Activated T-helper 1 cell treated with anti-CD3 and anti-CD28 coated beads, Interleukin-2, amount 50 U/mL, for 16 hours (primary cell): ENCODE measurements around the gene MIDN.

Experiments
- DNase-seq, 2 donors: peaks; one replicate each; pipeline ENCODE4 v3.0.0-alpha.2; 2020; ENCODE audit warnings: low read depth in 1 of 2, low spot score in 1 of 2

MIDN gene

DNA sequence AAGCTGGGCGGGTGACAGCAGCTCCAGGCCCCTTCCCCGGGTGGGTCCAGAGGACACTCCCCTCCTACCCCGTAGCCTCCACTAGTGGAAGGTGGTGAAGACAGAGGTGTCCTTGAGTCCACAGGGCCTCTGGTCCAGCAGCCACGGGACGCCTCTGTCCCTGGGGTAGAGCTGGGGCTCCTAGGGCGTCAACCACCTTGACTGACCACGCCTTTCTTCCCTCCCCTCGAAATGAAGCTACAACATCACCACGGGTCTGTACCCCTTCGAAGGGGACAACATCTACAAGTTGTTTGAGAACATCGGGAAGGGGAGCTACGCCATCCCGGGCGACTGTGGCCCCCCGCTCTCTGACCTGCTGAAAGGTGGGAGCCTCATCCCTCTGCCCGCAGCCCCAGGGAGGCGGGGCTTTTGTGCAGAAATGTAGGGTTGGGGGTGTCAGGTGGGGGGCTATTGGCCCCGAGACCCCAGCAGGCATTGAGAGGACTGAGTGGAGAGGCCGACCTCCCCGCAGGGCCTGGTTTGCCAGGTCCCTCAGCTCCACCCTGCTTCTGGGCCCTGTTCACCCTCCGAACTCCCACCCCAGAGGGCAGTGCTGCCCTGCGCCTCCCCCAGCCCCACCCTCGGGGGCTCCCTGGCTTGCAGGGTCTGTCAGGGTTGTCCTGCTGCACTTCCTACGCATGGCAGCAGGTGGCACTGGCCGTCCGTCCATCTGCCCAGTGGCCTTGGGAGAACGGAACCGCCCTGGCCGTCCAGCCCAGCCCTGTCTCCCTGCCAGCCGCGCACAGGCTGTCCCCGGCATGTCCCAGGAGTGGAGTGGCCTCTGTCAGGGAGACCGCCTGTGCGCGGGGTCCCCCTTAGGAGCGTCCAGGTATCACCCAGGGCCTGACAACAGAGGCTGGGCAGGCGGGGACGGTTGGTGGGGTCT lies 27.1 kb upstream of the MIDN start:
- DNase-seq: no peak

DNA sequence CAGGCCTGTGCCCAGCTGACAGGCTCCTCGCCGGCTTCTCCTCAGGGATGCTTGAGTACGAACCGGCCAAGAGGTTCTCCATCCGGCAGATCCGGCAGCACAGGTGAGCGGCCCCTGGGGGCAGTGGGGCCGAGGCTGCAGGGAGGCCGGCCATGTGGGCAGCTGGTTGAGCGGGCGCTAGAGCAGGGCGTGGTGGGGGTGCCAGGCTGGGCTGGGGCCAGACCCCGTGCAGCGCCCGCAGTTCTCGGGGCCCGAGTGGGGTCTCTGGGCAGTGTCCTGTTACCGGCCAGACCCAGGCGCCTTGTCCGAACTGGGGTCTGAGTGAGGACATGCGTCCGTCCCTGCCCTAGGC lies 26.5 kb upstream of the MIDN start:
- DNase-seq: no peak

DNA sequence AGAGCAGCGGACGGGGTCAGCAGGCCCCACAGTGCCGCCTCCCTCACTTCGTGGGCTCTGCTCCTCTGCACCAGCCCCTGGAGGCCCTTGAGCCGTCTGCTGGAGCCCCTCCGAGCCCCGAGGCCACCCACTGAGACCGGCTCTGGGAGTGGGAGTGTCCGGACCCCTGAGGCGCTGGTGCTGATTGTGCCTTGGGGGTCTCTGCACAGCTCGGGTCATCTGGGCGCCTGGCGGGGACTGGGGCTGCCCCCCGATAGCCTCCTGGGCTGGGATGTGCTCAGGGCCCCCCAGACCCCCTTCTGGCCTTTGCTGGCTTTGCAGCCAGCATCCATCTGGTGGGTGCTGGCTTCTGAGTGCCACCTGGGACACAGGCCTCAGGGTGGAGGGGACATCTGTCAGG lies 26.0 kb upstream of the MIDN start:
- no peak for DNase-seq

DNA sequence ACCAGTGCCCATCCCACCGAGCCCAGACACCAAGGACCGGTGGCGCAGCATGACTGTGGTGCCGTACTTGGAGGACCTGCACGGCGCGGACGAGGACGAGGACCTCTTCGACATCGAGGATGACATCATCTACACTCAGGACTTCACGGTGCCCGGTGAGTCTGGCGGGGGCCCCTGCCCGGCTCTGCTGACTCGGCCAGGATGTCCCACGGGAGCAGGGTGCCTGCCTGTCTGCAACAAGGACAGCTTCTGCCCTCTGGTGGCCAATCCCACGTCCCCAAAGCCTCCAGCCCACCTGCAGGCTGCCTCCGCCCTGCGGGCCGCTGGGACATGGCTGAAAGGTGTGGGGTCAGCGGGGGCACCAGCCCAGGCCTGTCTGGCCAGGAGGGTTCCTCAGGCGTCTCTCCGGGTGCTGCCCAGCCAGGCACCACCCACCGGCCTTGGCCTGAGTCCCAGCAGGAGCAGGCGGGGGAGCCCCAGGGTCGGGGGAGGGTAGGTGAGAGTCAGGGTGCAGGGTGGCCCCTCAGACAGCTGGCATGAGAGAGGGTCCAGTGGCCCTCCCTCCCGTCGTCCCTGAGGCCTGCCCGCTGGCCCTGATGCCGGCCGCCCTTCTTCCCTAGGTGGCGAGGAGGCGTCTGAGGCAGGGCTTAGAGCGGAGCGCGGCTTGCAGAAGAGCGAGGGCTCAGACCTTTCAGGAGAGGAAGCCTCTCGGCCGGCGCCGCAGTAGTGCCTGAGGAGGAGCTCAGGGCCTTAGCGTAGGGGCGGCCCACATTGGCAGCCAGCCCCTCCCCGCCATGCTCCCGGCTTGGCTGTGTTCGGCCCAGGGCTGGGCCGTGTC lies 25.1 kb upstream of the MIDN start:
- no peak for DNase-seq

DNA sequence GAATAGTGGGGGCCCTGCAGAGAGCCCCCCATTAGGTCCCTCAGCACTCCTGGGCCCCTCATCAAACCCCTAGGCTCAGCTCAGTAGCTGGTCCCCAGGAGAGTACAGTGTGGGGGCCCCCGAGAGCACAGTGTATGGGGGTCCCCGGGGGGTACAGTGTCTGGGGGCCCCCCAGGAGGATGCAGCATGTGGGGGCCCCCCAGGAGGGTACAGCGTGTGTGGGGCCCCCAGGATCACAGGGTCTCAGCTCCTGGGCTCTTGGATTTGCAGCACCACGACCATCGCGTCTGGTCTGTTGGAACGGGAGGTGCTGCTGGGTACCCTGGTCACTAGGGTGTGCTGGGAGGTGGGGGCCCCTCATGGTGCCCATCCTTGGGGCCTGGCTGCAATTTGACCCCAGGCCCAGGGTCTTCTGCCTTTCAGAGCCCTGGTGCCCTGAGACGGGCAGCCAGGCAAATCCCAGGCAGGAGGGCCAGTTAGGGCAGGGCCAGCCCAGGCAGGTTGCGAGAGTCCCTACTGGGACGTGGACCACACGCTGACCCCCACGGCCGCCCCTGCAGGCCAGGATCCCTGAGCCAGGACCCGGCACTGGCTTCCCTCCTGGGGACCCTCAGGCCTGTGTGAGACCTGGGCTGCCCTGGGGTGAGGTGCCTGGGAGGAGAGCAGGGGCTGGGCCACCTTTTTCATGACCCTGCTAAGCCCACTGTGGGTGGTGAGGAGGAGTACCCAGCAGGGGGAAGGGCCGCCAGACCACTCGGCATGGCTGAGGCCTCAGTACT lies 24.1 kb upstream of the MIDN start:
- DNase-seq: no peak

DNA sequence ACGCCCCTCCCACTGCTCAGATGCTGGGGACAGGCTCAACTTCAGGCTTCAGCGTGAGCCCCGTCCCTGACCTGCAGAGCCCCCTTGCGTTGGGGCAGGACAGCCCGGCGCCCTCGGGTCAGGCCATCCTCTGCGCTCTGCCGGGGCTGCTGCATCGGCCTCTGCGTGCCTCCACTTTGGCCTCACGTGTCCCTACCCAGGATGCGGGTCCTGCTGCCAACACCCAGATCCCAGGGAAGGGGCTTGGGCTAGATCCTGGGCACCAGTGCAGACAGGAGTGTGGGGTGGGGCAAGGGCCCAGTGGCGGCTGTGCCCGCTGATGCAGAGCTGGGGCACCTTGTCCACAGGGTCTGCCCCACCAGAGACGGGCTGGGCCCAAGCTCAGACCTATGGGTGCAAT lies 23.5 kb upstream of the MIDN start:
- no peak for DNase-seq

DNA sequence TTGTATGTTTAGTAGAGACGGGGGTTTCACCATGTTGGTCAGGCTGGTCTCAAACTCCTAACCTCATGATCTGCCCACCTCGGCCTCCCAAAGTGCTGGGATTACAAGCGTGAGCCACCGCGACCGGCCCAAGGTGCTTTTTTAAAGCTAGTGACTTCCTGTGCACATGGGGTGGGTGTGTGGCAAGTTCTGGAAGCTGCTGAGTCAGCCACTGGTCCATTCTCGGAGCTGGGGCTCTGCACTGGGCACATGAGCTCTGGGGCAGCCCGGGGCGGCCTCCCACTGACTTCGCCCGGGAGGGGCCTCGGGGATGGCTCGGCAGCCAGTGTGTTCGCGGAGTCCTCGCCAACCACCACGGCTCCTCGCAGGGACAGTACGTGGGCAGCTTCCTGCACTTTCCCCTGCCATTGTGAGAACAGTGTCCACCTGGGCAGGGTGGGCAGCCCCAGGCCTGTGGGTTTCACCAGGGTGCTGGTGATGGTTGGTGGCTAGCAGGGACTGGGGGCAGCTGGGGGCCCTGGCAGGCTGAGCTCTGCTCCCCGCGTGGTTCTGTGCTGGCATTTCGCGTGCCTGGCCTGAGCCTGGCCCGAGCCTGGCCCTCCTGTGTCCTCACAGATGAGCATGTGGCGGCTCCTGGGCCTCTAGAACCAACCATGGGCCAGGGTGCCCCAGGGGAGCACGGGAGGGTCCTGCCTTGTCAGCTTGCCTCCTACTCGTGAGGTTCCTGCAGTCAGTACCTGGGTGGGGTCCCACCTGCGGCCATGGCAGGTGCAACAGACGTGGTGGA lies 22.8 kb upstream of the MIDN start:
- no peak for DNase-seq

DNA sequence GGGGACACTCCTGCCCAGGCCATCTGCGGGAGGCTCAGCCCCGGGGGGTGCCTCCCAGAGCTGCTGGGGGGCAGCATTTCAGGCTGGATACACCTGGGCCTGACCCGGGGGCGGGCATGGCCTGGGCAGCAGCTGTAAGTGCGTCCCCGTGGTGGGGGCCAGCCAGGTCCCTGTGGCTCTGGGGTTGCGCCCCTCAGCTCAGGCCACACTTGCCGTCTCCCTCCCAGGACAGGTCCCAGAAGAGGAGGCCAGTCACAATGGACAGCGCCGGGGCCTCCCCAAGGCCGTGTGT lies 22.2 kb upstream of the MIDN start:
- DNase-seq: no peak

DNA sequence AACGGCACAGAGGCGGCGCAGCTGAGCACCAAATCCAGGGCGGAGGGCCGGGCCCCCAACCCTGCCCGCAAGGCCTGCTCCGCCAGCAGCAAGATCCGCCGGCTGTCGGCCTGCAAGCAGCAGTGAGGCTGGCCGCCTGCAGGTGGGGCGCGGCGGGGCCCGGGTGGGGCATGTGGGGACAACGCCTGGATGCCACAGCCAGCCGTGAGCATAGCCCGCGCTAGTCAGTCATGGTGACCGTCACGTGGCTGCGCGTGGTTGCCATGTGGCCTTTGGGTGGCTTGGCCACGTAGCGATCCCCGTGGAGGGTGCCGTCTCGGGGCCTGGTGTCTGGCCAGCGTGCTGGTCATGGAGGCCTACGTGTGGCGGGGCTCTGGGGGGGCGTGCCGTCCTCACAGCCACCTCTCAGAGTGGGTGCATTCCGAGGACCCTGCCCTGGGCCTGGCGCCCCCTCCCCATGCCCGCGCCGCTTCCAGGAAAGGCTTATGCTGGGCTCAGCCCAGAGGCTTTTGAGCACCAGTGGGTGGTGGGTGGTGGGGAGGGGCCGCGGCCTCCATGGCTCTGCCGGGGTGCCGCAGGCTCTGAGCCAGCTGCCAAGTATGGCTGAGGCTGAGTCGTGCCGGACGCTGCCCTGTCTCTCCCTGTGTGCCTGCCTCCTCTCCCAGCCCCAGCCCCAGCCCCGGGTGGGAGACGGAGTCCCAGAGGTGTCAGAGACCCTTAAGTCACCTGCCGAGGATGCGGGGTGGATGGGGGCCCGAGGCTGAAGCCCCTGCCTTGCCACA lies 21.7 kb upstream of the MIDN start:
- DNase-seq: no peak

DNA sequence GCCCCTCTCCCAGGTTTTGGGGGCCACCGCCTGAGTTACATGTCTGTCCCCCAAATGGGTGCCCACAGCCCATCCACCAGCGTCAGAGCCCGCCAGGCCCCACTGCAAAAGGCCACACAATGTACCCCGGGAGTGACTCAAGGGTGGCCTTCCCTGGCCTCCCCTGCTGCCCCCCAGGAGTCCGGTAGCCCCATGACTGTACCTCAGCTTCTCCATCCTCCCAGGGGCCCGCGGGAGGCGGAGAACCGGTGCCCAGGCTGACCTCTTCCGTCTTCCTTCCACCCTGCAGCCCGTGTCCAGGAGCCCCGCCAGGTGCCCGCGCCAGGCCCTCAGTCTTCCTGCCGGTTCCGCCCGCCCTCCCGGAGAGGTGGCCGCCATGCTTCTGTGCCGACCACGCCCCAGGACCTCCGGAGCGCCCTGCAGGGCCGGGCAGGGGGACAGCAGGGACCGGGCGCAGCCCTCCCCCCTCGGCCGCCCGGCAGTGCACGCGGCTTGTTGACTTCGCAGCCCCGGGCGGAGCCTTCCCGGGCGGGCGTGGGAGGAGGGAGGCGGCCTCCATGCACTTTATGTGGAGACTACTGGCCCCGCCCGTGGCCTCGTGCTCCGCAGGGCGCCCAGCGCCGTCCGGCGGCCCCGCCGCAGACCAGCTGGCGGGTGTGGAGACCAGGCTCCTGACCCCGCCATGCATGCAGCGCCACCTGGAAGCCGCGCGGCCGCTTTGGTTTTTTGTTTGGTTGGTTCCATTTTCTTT lies 20.9 kb upstream of the MIDN start:
- no peak for DNase-seq

DNA sequence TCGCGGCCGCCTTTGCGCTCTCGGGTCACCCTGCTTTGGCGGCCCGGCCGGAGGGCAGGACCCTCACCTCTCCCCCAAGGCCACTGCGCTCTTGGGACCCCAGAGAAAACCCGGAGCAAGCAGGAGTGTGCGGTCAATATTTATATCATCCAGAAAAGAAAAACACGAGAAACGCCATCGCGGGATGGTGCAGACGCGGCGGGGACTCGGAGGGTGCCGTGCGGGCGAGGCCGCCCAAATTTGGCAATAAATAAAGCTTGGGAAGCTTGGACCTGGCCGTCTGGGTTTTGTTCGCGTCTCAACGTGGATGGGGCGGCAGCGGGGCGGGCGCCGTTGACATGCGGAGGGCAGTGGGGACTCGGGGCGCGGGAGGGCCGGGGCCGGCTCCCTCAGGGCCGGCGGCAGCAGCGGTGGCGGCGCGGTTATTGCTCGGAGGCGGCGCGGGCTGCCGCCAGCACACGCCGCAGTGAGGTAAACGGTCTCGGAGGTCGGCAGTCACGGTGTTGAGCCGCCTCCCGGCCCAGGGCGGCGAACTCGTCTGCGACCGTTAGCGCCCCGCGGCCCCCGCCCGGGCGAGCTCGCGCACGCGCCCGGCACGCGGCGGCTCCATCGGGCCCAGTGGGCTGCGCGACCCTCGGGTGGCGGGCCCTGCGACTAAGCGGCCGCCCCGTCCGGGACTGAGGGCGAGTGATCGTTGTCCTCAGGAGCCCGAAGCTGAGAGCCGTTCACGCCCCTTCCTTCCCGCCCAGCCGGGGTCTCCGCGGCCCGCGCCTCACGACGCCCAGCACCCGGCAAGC lies 20.0 kb upstream of the MIDN start:
- DNase-seq: no peak

DNA sequence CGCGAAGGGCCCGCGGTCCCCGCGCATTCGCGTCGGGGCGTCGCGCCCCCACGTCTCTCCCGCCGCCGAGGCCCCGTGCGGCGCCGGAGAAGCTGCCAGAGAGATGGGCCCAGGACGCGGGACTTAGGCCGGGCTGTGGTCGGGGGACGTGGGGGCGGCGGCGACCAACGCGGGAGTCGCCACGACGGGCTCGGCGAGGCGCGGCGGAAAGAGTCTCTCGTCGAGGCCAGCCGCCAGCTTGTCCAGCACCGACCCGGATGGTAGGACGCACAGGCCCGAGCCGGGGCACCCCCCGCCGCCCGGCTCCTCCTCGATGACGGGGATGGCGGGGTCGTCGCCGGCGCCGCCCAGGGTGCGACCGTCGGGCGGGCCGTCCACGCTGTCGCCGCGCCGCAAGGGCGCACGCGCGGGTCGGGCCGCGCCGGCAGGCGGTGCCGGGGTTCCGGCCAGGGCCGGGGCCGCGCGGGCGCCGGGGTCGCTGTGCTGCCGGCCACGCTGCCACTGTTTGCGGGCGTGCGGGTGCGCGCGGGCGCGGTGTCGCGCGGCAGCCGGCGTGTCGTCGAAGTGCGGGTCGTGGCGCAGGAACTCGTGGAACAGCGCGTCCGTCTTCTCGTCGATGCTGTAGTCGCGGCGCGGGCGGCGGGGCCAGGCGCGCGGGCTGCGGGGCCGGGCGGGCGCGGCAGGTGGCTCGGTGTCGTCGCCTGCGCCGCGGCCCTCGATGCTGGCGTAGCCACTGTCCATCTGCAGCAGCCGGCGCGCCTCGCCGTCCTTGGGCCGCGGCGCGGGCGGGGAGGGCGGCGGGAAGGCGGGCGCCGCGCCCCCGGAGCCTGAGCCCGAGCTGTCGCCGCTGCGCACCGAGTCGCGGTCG lies 19.1 kb upstream of the MIDN start:
- DNase-seq: no peak

DNA sequence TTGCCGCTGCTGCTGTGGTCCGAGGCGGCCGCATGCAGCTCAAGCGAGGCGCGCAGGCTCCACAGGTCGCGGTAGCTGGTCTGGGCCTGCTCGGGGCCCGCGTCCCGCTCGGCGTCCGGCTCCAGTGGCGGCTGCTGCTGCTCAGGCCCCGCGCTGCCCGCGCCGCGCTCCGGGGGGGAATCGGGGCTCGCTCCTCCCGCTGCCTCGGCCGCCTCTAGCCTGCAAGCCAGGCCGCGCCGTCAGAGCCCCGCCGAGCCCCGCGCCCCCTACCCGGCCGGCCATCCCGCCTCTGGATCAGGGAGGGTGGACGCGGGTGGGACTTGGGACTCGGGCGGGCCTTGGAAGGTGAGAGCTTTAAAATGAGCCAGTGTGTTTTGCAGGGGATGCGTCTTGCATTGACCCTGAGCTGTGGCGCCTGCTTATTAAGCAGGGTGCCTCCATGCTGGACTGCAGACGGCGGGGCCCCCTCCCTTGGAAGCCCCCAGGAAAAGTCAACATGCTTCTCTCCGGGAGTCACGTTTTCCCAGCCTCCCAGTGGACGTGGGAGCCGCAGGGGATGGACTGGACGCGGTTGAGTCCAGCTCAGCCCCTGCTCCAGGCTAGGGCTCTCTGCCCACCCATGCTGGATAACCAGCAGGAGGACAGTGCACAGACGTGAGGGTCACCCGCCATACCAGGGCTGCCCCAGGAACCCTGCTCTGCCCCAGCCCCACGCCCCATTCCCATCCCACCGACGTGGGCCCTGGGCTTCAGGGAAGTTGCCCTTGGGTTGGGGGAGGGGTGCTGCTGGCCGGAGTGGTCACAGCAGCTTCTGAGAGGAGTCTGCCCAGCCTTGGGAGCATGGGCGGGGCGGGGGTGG lies 18.2 kb upstream of the MIDN start:
- DNase-seq: no peak

DNA sequence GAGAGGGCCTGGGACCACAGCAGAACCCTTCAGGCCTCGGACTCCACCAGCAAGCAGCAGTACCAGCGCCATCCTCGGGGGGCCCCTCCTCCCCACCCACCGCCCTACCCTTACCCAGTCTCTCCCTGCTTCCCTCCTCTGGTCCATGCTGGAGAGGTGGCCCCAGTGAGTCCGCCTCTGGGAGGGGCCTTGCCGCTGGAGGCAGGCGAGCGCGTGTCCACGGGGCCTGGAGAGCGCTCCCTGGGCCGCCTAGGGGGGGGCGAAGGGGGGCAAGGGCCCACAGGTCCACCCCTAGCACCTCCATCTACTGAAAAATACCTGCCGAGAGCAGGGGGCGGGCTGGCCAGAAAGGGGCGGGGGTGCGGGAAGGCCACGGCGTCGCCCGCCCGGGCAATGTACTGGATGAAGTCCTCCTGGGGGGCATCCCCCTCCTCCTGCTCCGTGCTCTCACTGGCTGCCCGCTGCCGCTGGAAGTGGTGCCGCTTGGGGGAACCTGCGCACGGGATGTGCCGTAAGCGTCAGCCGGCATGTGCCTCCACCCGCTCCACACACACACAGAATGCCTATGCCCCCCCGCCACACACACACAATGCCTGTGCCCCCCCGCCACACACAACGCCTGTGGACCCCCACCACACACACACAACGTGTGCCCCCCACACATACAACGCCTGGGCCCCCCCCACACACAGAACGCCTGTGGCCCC lies 17.4 kb upstream of the MIDN start:
- DNase-seq: no peak

DNA sequence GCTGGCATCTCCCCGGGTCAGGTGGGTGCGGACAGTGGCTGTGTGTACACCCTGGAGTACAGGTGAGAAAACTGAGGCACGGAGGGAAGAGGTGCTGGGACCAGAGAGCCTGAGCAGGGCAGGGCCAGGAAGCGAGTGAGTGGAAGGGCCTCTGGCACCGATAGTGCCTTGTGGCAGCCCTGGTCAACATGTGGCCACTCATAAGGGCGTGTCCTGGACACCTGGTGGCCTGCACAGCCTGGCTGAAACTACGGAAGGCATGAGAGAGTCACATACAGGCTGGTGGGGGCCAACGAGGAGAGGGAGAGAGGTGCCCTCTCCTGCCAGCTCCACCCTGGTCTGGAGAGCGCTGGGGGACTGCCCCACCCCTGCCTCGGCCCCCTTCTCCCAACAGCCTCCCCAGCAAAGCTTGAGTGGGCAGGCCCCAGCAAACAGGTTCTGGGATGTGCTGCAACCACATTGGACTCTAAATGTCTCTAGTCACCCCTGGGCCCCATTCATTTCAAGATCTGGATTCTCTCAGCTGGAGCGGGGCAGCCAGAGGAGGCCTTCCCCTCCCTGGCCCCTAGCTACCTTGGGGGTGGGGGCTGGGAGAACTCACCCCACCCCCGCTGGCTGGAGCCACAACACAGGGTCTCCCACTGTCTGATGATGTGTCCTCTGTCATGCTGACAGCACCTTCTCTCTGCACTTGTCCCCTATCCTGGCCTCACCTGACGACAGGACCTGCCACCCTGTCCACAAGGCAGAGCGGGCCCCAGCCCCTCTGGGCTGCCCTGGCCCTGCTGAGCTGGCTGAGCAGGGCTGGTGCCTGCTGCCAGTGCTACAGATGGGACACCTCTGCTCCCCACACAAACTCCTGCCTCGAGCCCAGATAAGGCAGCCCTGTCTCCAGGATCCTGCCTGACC lies 16.4 kb upstream of the MIDN start:
- no peak for DNase-seq
